IPS-NIHi11 (cell line): ENCODE measurements around the gene MX2.
A peak's percentile ranks its signal among the peaks of the same experiment; 100 is the strongest.
"Not testable (repeated sequence)": the region's sequence is repeated elsewhere in the genome, so short reads cannot be mapped to it uniquely, and the experiment has no call there.

Experiments
- DNase-seq: peaks from one replicate; pipeline ENCODE4 v3.0.0; 2012; ENCODE audit warnings: mixed read lengths, low spot score

Gene MX2

DNA sequence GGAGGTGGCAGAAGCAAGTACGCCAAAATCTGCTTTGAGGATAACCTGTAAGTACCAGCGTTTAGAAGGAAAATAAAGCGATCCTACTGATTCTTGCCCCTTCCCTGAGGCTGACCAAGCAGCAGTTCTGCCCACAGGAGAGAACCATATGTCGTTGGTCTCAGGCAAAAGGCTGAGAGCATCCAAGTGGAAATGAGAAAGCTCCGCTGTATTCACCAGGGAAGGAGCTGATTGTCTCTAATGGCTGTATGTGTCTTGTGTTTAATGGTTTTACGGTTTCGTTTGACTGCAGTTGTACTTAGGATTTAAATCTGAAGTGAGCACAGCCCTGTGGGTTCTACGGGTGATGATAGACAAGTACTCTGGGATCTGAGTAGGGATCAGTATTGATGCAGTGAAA lies 23.4 kb upstream of the MX2 start:
- DNase-seq = no peak

DNA sequence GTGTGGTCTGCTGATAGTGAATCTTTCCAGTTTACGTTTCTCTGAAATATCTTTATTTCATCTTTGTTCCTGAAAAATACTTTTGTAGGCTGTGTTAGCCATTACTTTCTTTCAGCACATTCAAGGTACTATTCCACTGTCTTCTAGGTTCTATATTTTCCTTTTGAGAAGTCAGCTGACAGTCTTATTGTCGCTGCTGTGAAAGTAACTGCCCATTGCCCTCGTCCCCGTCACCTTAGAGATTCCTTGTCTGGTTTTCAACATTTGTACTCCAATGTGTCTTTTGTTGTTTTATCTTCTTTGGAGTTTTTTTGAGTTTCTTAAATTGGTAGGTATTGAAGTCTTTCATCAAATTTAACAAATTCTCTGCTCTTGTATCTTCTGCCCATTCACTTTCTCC lies 19.8 kb upstream of the MX2 start:
- DNase-seq = no peak

DNA sequence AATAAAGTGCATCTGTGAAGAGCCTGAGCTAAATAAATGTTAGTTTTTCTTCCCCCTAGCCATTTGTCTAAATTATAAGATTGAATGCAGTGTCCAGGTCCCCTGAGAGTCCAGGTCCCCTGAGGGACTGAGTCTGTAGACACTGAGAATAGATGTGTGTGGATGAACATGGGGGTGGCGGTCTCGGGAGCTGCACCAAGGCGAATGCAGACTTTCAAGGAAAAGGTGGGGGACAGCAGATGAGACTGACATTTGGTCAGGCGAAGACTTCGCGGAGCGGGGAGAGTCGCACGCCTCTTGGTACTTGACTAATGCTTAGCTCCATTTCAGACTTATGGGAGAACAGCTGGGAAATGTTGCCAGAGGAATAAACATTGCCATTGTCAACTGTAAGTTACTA lies 17.7 kb upstream of the MX2 start:
- no peak for DNase-seq

DNA sequence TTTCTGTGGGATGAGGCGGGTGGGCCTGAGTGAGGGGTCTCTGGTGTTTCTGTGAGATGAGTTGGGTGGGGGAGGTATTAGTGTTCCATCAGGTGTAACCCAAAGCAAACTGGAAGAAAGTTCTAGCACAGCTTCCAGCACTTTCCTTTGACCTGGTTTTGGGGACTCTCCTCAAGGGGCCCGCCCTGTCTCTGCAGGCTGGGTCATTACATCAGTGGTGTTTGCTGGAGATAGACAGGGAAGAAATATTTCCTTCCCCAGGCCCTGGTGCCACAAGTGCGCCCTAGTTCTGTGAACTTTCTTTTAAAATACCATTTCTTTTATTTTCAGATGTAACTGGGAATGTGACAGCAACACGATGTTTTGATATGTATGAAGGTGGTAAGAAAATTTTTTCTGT lies 16.5 kb upstream of the MX2 start:
- no peak for DNase-seq

DNA sequence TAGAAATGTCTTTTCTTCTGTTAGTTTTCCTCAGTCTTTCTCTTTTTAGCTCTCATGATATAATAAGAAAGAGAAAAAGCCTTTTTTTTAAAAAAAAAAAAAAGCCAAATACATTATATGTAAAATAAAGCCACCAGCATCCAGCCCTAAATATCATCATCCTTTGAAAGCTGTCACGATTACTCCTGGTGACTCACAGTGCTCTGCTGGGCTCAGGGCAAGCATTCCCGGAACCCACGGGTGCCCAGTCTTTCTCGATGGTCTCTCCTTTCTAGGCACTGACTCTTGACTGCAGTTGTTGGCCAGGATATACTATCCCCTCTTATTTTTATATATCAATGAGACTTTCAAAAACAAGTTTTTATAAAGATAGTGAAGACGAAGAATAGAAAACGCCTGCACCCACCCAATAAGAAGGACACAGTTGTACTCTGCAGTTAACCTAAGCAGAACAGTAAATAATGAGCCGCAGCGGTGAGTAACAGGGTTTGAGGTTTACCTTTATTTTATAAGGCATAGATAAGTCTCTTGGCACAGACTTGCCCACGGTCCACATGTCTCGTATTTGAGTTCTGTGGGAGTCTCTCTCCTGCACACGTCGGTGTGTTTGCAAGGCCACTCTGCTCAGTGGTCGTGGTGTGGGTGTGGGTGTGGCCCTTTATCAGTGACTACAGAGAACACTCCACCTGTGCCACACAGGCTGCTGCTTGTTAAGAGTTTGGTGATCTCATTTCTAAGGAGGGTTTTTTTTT lies 15.7 kb upstream of the MX2 start:
- DNase-seq = no peak

DNA sequence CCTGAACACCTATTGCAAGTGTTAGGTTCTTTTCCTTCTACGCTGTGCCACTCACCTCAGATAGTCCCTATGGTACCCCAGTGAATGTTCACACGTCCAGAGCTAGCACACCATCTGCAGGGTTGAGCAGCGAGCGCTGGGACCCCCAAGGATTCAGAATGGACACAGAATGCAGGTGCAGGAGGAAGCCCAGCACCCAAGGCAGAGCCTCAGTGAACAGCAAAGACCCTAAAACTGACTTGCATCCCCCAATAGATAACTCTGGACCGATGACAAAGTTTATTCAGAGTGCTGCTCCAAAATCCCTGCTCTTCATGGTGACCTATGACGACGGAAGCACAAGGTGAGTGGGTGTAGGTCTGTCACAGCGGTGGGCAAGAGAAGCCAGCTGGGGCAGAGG lies 15.1 kb upstream of the MX2 start:
- DNase-seq = no peak

DNA sequence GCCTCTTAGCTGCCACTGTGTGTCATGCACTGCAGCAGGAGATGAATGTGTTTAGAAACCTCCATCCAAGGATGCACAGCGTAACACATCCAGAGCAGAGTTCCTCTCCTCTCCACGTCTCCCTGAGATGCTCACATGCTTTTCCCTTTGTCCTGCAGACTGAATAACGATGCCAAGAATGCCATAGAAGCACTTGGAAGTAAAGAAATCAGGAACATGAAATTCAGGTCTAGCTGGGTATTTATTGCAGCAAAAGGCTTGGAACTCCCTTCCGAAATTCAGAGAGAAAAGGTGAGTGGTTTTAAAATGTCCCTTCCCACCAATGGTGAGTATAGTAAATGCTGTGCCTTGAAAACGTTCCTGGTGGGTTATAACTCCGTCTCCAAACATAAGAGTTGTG lies 13.4 kb upstream of the MX2 start:
- no peak for DNase-seq

DNA sequence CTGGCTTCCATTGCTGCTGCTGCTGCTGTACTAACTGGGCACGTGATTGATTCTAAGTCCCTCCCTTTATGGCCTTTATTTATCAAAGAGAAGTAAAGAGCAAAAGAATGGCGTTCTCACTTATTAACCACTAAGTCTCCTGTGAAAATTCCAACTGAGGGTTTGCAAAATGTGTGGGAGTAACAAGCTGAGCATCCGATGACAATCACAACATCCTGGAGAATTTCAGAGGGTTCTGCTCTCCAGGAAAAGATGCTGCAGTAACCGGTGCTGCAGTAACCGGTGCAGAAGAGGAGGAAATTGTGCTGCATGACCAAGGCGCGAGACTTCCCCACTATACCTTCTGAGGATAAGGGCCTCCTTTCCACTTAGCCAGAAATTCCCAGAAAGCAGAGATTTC lies 12.7 kb upstream of the MX2 start:
- no peak for DNase-seq

DNA sequence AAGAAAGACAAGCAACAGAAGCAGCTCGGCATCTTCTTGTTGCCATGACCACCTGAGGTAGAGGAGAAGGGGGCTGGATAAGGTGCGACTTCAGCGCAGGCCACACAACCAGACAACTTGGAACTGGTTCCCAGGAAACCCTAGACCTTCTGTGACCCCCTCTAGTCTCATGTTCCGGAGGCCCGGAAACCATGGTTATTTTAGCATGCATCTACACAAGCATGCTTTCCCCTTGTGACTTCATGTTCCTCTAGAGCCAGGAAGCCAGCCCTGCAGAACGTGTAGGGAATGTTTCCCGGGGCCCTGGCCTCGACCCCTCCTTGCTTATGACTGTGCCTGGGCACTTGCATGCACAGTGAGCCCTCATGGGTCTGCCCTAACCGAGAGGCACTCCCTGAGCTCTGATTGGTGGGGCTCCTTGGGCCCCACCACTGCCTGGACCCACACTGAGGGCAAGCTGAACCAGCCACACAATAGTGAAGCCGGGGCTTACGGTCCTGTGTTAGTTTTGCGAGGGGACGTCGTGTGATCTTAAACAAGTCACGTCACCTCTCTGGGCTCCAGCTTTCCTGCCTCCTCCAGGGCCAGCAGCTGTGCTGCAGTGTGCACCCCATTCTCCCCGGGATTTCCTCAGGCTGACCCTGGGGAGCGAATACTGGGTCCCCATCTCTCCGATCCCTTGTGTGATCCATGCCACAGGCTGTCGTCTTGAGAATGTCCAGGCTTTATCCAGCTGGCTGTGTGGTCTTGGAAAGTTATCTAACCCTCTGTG lies 12.0 kb upstream of the MX2 start:
- no peak for DNase-seq

DNA sequence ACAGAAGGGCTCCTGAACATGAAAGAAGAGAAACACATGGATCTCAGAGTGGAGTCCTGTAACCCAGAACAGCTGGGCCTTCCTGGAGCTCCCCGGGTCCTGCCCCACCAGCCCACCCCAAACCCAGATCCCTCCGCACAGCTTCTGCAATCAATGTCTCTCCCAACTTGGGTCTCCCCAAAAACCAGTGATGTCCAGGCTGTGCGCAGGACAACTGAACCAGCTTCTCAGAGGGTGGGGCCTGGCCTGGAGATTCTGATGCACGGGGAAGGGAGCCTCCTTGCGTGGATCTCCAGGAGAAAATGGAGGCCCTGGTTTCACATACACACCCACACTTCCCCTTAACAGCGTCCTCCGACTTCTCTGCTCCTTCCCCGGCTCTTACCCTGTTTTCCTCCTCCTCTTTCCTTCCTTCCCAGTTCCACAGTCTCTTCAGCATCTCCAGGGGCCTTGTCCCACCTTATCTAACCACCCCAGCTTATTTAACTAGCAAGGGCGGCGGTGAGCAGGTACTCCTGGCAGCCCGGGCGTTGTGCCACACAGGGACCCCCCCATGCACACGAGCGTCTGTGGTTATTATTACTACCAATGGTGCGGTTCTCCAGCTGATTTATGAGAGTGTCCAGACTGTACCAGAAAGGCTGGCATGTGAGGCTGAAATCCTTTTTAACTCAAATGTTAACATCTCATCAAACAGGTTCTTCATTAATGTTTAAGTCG lies 11.2 kb upstream of the MX2 start:
- no peak for DNase-seq

DNA sequence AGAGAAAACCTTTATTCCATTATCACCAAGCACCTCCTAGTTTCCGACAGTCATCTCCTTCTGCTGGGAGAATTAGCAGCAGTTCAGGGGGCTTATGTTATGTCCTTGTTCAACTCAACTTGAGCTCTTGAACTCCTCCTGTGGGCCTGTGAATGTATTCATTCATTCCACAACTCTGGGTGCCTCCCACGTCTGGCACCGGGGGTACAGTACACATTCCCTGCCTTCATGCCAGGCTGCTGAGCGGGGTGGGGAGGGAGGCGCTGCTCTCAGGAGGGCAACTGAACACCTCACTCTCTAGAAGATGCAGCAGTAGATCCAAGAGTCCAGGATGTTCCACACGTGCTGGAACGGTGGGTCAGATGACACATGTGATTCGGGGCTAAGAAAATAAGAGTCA lies 4.3 kb upstream of the MX2 start:
- DNase-seq = no peak

DNA sequence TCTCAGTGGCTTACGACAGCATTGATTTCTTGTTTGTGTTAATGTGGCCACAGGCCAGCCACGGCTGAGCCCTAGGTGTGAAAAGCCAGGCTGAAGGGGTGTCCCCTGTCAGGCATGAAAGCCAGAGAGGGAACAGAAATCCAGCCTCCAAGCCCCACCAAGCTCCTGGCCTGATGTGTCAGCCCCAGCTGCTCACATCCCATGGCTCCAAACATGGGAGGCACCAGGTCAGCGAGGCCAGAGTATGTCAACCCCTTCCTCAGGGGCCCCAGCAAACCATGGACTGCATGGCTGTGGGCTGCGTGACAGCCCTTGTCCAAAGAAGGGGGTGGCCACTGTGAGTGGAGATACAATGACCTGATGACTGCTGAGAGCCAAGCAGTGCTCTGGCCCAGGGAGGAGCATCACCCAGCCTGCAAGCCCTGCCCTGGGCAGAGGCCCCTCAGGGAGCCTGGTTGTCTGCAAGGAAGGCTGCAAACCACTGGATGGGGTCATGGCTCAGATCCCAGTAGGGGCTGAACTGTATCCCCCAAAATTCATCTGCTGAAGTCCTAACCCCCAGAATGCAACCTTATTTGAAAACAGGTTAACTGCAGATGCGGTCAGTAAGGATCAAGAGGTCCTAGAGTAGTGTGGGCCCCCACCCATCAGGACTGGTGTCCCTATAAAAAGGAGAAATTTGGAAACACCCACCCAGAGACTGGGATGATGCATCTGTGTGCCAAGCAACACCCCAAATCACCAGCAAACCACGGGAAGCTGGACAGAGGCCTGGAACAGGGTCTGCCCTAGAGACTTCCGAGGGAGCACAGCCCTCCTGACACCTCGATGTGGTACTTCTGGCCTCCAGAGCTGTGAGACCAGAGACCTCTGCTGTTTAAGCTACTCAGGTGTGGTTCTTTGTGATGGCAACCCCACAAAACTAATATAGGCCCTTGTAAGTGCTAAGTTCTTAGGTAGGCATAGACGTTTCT lies 3.3 kb upstream of the MX2 start:
- DNase-seq = no peak

DNA sequence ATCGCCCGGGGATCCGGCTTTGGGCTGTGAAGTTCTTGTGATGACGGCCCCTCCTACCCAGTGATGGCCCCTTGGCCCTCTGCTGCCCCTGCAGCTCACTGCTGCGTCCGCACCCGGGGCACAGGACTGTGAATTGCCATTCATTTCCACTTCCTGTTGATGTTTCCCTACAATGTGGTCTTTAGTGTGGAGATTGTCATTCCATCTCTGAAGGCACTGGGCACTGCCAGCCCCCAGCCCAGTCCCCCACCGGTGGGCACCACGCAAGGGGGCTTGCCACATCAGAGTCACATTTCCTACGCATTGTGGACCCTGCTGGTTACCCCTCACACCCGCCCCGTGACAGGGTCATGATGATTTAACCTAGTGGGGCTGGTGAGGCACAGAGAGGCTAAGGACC lies 2.5 kb upstream of the MX2 start:
- DNase-seq = peak; percentile 66

DNA sequence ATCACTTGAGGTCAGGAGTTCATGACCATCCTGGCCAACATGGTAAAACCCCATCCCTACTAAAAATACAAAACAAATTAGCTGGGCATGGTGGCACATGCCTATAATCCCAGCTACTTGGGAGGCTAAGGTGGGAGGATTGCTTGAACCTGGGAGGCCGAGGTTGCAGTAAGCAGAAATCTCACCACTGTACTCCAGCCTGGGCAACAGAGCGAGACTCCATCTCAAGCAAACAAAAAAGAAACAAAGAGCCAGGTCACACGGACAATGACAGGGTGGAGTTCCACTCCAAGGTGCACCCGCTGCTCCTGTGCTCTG lies 2.1 kb upstream of the MX2 start:
- not testable (repeated sequence) for DNase-seq

DNA sequence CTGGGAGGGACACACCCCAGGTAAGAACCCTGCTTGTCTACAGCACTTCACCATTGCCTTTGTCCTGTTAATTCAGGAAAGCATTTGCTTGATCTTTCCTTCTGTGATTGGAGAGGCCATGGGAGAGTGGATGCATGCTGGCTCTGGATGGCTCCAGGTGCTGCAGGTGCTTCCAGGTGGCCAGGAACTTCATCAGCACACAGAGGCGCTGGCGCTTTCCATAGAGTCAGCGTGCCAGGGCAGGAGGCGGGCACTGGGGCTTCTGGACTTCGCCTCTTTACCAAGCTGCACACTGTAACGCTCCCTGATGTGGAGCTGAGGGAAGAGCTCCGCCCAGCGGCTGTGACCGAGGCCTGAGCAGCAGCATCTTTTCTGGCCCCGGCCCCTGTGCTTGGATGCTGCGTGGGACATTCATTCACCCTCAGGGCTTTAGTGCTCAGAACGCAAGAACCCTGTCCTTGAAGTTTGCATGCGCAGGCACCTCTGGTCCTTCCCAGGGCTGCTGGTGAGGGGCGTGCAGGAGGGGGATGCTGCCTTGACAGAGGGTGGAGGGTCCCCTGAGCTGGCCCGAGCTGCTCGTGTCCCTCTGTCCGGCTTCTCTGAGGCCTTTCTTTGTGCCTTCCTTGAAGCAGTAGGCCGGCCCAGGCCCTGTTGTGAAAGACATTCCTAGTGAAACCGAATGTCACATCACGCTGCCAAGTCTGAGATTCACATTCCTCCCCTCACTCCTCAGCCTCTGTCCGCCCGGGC lies 1.6 kb upstream of the MX2 start:
- no peak for DNase-seq

DNA sequence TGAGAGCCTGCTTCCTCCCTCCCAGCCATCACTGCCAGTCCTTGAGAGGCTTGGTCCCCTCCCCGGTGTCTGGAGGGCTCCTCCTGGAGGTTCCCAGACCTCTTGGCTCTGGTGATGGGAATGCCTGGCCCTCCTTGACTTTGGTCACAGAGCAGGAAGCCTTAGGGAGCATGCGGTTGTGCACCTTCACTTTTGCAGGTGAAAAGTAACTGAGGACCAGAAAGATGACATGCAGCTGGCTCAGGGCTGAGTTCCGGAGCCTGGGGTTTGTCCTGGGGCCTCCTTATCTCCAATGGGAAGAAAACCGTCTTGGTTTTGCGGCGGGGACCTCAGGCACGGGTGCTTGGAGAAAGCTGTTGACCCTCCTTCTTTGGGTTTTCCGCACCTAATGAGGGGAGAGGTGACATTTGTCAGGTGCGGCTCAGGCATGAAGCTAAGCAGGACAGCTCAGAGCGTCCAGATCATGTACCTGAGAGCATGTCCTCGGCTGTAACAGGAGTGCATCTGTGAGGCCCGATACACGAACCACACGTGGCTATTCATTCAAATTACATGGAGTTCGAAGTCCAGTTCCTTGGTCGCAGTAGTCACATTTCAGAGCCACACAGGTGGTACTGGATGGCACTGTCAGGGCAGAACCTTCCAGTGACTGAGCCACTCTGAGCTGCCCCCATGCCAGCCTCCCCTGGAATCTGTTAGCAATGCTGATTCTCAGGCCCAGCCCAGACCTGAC lies 608 bp upstream of the MX2 start:
- no peak for DNase-seq

DNA sequence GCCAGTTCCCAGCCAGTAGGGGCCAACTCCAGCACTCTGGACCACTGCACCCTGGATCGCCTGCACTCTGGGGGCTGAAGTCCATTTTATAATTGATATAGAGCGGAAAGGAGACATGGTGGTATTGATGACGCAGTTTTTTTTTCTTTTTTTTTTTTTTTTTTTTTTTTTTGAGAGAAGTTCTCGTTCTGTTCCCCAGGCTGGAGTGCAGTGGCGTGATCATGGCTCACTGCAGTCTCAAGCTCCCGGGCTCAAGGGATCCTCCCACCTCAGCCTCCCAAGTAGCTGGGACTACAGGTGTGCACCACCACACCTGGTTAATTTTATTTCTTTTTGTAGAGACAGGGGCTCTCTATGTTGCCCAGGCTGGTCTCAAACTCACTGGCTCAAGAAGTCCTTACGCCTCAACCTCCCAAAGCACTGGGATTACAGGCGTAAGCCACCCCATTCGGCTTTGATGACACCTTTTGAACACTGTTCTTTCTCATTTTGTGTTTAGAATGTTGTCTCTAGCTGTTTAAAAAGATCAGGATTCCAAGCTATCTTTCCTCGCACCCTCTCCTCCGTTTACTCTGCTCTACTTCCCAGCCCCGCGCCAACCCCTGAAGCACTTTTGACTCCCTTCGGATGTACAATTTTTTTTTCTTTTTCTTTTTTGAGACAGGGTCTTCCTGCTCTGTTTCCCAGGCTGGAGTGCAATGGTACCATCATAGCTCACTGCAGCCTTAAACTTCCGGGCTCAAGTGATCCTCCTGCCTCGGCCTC lies 960 bp downstream of the MX2 start:
- no peak for DNase-seq

DNA sequence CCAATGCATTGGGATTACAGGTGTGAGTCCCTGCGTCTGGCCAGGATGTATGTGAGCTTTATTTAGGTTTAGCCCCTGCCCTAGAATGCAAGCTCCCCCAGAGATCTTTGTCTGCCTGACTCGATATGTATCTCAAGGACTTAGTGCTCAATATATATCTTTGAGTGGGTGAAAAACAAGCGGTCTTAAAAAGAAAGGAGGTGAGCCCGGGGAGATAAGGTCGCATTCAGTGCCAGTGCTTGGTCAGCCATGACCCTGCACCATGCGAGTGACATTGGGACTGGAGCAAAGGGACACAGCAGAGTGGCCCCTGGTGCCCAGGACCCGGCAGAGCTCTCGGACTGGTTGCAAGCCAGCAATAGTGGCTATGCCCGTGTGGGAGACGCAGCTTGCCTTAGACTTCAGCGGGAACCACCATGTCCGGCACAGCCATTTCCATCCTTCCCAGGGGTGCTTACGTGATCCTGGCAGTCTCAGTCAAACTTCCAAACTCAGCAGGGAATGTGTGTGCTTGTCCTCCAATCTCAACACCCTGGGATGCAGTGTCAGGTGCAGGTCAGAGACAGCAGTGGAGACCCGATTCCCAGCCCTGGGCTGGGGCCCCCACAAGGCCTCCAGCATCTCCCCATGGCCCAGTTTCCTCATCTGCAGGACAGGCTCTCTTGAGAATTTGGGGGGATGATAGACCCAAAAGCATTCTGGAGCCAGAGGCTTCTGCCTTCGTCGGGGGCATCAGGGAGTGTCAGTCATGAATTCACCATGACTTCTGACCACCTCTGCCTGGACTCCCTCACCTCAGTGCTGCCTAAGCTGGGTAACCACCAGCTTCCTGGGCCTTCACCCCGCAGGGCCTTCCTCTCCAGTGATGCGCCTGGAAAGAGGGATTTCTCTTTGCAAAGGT lies 1.8 kb downstream of the MX2 start:
- no peak for DNase-seq

DNA sequence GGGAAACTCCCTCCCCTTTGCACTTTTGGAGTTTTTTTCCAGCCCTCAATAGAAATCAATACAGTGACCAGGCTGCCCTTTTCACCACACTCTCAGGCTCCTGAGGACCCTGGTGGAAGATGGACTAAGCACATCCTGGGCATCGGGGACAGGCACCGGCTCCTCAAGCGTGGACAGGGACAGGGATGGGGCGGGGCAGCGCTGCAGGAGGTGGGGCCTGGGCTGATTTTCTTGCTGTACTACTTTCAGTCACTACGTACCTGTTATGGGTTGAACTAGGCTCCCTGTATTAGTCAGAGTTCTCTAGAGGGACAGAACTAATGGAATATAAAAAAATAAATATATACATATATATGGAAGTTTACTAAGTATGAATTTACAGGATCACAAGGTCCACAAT lies 2.5 kb downstream of the MX2 start:
- DNase-seq = no peak
